ENCODE measurements around the gene GSK3B. TPM values are rescaled to one million over a fixed set of nuclear protein-coding genes. Genes with fewer than 3 reads are reported as not detected.

GSK3B gene
- total RNA-seq, 2 experiments from 2014 or later, result 39.8 to 42.6 TPM

GRCh38 chr3:119790369-119790768 is 303.9 kb downstream of the GSK3B start:
- H3K9me3 Mint-ChIP-seq, result peaks cover 4% of the 10 kb centered on the region
- H3K27ac Mint-ChIP-seq, result no peak overlapping the region
- H3K27me3 Mint-ChIP-seq, result no peaks in the 10 kb centered on the region
- H3K4me3 Mint-ChIP-seq, result no peak overlapping the region
- ATAC-seq (ENCODE audit: low read depth), result no peak
- POLR2A ChIA-PET, result no interaction called here
- no peak for DNase-seq
- H3K4me1 Mint-ChIP-seq, result peaks cover 1% of the 10 kb centered on the region
- H3K36me3 Mint-ChIP-seq, result peaks cover 1% of the 10 kb centered on the region

- no peak for ATAC-seq (ENCODE audit: low read depth)
- POLR2A ChIA-PET, result no interaction called here
Measured at GRCh38 chr3:119786409-119786808, 307.8 kb downstream of the GSK3B start.

GRCh38 chr3:119783883-119784282 is 310.4 kb downstream of the GSK3B start:
- POLR2A ChIA-PET, result no interaction called here
- Mint-ChIP-seq H3K27me3 (no peaks in the 10 kb centered on the region), H3K4me1 (peaks cover 13% of the 10 kb centered on the region), H3K36me3 (peaks cover 1% of the 10 kb centered on the region), H3K4me3 (no peak overlapping the region), H3K27ac (no peak overlapping the region), H3K9me3 (peaks cover 2% of the 10 kb centered on the region)
- DNase-seq (no peak), ATAC-seq (ENCODE audit: low read depth) (no peak)

More at GRCh38 chr3:119786409-119786808, 307.8 kb downstream of the GSK3B start:
- Mint-ChIP-seq H3K4me3 (no peak overlapping the region), H3K27me3 (no peaks in the 10 kb centered on the region), H3K36me3 (peaks cover 1% of the 10 kb centered on the region), H3K27ac (no peak overlapping the region), H3K4me1 (peaks cover 1% of the 10 kb centered on the region), H3K9me3 (peaks cover 4% of the 10 kb centered on the region)
- DNase-seq, result no peak

GRCh38 chr3:119783255-119783654 is 311.0 kb downstream of the GSK3B start:
- no peak for ATAC-seq (ENCODE audit: low read depth)
- no peaks in the 10 kb centered on the region for H3K27me3 Mint-ChIP-seq

GRCh38 chr3:119782460-119782859 is 311.8 kb downstream of the GSK3B start:
- ATAC-seq (ENCODE audit: low read depth) (no peak), DNase-seq (no peak)
- Mint-ChIP-seq H3K4me3 (no peak overlapping the region), H3K27ac (no peak overlapping the region), H3K36me3 (peaks cover 1% of the 10 kb centered on the region), H3K9me3 (peaks cover 2% of the 10 kb centered on the region), H3K27me3 (no peaks in the 10 kb centered on the region), H3K4me1 (peaks cover 11% of the 10 kb centered on the region)
- POLR2A ChIA-PET, result no interaction called here

More at GRCh38 chr3:119783255-119783654, 311.0 kb downstream of the GSK3B start:
- H3K4me1 Mint-ChIP-seq, result peaks cover 13% of the 10 kb centered on the region
- H3K27ac Mint-ChIP-seq, result no peak overlapping the region
- POLR2A ChIA-PET, result no interaction called here
- no peak for DNase-seq
- peaks cover 2% of the 10 kb centered on the region for H3K9me3 Mint-ChIP-seq
- H3K4me3 Mint-ChIP-seq, result no peak overlapping the region
- H3K36me3 Mint-ChIP-seq, result peaks cover 1% of the 10 kb centered on the region

GRCh38 chr3:119781330-119782198 is 312.7 kb downstream of the GSK3B start, which contains the start of gene NR1I2:
Gene NR1I2 (plus strand): TSS chr3:119782101.
- no peaks in the 10 kb centered on the region for H3K27me3 Mint-ChIP-seq
- H3K4me3 Mint-ChIP-seq, result no peak within 1 kb of the TSS
- DNase-seq (no peak), ATAC-seq (ENCODE audit: low read depth) (no peak)
- peaks cover 12% of the 10 kb centered on the region for H3K4me1 Mint-ChIP-seq
- POLR2A ChIA-PET, result no interaction called here
- H3K27ac Mint-ChIP-seq, result no peak within 1 kb of the TSS
- H3K36me3 Mint-ChIP-seq, result peaks cover 2% of the 10 kb centered on the region
- peaks cover 2% of the 10 kb centered on the region for H3K9me3 Mint-ChIP-seq

- no peak overlapping the region for H3K27ac Mint-ChIP-seq
- DNase-seq (no peak), ATAC-seq (ENCODE audit: low read depth) (no peak)
- no peaks in the 10 kb centered on the region for H3K27me3 Mint-ChIP-seq
- no peak overlapping the region for H3K4me3 Mint-ChIP-seq
- POLR2A ChIA-PET, result interaction anchor here (0.6 kb wide), 1 partner anchor 87 kb away, joined by 3 read pairs; no protein-coding TSS in a partner anchor
- peaks cover 12% of the 10 kb centered on the region for H3K4me1 Mint-ChIP-seq
- H3K9me3 Mint-ChIP-seq, result peaks cover 13% of the 10 kb centered on the region
- H3K36me3 Mint-ChIP-seq, result peaks cover 6% of the 10 kb centered on the region
Measured at GRCh38 chr3:119779731-119780383, 314.4 kb downstream of the GSK3B start.

GRCh38 chr3:119778811-119779210 is 315.4 kb downstream of the GSK3B start:
- no peak for DNase-seq
- Mint-ChIP-seq H3K4me3 (no peak overlapping the region), H3K27ac (no peak overlapping the region), H3K9me3 (peaks cover 14% of the 10 kb centered on the region), H3K27me3 (no peaks in the 10 kb centered on the region), H3K4me1 (peaks cover 12% of the 10 kb centered on the region), H3K36me3 (peaks cover 6% of the 10 kb centered on the region)
- POLR2A ChIA-PET, result no interaction called here
- no peak for ATAC-seq (ENCODE audit: low read depth)

GRCh38 chr3:119778176-119778575 is 316.1 kb downstream of the GSK3B start:
- Mint-ChIP-seq H3K4me3 (no peak overlapping the region), H3K27me3 (peaks cover 4% of the 10 kb centered on the region), H3K4me1 (peaks cover 12% of the 10 kb centered on the region), H3K9me3 (peaks cover 14% of the 10 kb centered on the region), H3K36me3 (peaks cover 6% of the 10 kb centered on the region), H3K27ac (no peak overlapping the region)
- DNase-seq (no peak), ATAC-seq (ENCODE audit: low read depth) (no peak)
- POLR2A ChIA-PET, result no interaction called here

- peaks cover 6% of the 10 kb centered on the region for H3K36me3 Mint-ChIP-seq
- H3K27me3 Mint-ChIP-seq, result peaks cover 19% of the 10 kb centered on the region
- H3K4me1 Mint-ChIP-seq, result peaks cover 12% of the 10 kb centered on the region
- H3K9me3 Mint-ChIP-seq, result peaks cover 14% of the 10 kb centered on the region
- ATAC-seq (ENCODE audit: low read depth) (no peak), DNase-seq (no peak)
- POLR2A ChIA-PET, result no interaction called here
- no peak overlapping the region for H3K4me3 Mint-ChIP-seq
- H3K27ac Mint-ChIP-seq, result no peak overlapping the region
Measured at GRCh38 chr3:119776304-119776703, 317.9 kb downstream of the GSK3B start.

GRCh38 chr3:119774444-119774843 is 319.8 kb downstream of the GSK3B start:
- ATAC-seq (ENCODE audit: low read depth), result no peak
- H3K4me3 Mint-ChIP-seq, result no peak overlapping the region
- DNase-seq, result no peak
- H3K4me1 Mint-ChIP-seq, result peaks cover 1% of the 10 kb centered on the region
- POLR2A ChIA-PET, result no interaction called here
- peaks cover 14% of the 10 kb centered on the region for H3K9me3 Mint-ChIP-seq
- peaks cover 28% of the 10 kb centered on the region for H3K27me3 Mint-ChIP-seq
- H3K36me3 Mint-ChIP-seq, result peaks cover 6% of the 10 kb centered on the region
- H3K27ac Mint-ChIP-seq, result no peak overlapping the region

Measured in activated naive CD8-positive, alpha-beta T cell treated with anti-CD3 and anti-CD28 coated beads, Interleukin-2, amount 10 ng/mL, durations not matched to agents 7 days and 5 days (primary cell).